NT2/D1 (cell line): ENCODE results near the gene GPR150.

ENCODE experiments used
- SUZ12 ChIP-seq: IDR thresholded peaks from 2 replicates; pipeline ENCODE4 v1.6.1; 2011; ENCODE audit not compliant: insufficient read length, insufficient read depth; ENCODE audit errors: extremely low read depth
- YY1 ChIP-seq: IDR thresholded peaks from 2 replicates; pipeline ENCODE4 v1.6.1; 2011; ENCODE audit not compliant: insufficient read length, insufficient read depth
- ZNF274 ChIP-seq: IDR thresholded peaks from 2 replicates; pipeline ENCODE4 v1.6.1; 2011; ENCODE audit warnings: mild to moderate bottlenecking, low read depth, low read length

DNA sequence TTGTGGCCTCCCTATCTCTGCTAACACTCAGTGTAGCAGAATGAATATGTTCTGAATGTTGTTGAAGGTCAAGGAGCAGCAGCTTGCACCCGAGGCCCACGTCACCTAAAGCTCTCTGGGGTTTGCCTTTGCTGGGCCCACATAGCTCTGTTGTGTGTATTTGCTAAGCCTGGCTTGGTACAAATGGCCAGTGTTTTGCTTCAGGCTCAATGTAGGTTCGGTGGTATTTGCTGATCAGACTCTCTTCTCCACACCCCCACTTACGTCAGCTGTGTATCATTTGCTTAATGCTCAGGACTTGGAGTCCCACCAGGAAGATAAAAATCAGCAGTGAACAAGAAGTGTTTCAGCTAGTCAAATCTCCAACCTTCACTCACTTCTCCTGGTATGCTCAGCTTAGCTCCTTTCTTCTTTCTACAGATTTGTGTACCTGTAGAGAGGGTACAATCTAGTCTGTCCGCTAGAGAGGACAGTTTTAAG is 21.9 kb downstream of the GPR150 start:
- TF ChIP-seq ZNF274 (no peak), SUZ12 (no peak), YY1 (no peak)
